ENCODE measurements around the gene NISCH.

The NISCH gene

GRCh38 chr3:52450489-52451236 is 4.7 kb upstream of the NISCH start:
- no peak for DNase-seq

GRCh38 chr3:52451237-52452083 is 3.9 kb upstream of the NISCH start:
- DNase-seq, result no peak

- no peak for DNase-seq
These were observed 3.3 kb upstream of the NISCH start for GRCh38 chr3:52452126-52452525.

- DNase-seq, result no peak
These were observed 2.7 kb upstream of the NISCH start for GRCh38 chr3:52452570-52453221.

- no peak for DNase-seq
These were observed 1.7 kb upstream of the NISCH start, which contains the start of gene TNNC1 for GRCh38 chr3:52453496-52454249. TSS of gene TNNC1 (minus strand) at chr3:52454041. CDS start at chr3:52454015, 26 bp downstream.

- DNase-seq, result no peak
These were observed 1.0 kb upstream of the NISCH start for GRCh38 chr3:52454250-52454937.

GRCh38 chr3:52454938-52455282 is 494 bp upstream of the NISCH start:
- DNase-seq, result no peak

- DNase-seq, result no peak
These were observed 880 bp downstream of the NISCH start for GRCh38 chr3:52456169-52456799.

GRCh38 chr3:52456800-52457183 is 1.4 kb downstream of the NISCH start:
- no peak for DNase-seq

GRCh38 chr3:52458031-52458760 is 2.8 kb downstream of the NISCH start:
- DNase-seq, result no peak

- no peak for DNase-seq
These were observed 3.6 kb downstream of the NISCH start for GRCh38 chr3:52458770-52459545.

- DNase-seq, result no peak
These were observed 6.5 kb downstream of the NISCH start for GRCh38 chr3:52461874-52462273.

- DNase-seq, result no peak
These were observed 8.0 kb downstream of the NISCH start for GRCh38 chr3:52463416-52463815.

GRCh38 chr3:52468336-52468735 is 12.9 kb downstream of the NISCH start:
- DNase-seq, result no peak

GRCh38 chr3:52469001-52469400 is 13.6 kb downstream of the NISCH start:
- DNase-seq, result no peak

- no peak for DNase-seq
These were observed 15.5 kb downstream of the NISCH start for GRCh38 chr3:52470920-52471319.

GRCh38 chr3:52471371-52472238 is 16.2 kb downstream of the NISCH start:
- no peak for DNase-seq

- DNase-seq, result no peak
These were observed 17.0 kb downstream of the NISCH start for GRCh38 chr3:52472239-52473000.

GRCh38 chr3:52473026-52473425 is 17.6 kb downstream of the NISCH start:
- no peak for DNase-seq
